Activated CD4-positive, CD25-positive, alpha-beta regulatory T cell (primary cell): ENCODE results near the gene SMAD2.

Experiments used
- DNase-seq, 4 experiments: peaks; one replicate each; lab custom pipeline; 2025; lab: John Stamatoyannopoulos, UW

The SMAD2 gene

DNA sequence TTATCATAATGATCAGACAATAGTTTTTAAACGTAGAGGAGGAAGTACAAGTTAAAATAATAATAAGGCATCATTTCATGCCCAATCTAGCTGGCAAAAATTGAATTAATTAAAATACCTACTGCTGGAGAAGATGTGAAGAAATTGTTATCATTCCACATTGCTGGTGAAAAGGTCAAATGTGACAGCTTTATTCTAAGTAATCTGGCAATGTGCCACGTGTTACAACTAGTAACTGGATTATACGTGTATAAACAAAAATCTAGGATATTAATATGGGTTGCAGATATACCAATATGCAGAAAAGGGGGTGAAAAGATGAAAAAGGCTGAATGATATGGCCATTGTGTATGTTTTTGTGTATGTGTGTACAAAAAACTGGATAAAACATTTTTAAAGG is 32.4 kb downstream of the SMAD2 start:
- no peak for DNase-seq

DNA sequence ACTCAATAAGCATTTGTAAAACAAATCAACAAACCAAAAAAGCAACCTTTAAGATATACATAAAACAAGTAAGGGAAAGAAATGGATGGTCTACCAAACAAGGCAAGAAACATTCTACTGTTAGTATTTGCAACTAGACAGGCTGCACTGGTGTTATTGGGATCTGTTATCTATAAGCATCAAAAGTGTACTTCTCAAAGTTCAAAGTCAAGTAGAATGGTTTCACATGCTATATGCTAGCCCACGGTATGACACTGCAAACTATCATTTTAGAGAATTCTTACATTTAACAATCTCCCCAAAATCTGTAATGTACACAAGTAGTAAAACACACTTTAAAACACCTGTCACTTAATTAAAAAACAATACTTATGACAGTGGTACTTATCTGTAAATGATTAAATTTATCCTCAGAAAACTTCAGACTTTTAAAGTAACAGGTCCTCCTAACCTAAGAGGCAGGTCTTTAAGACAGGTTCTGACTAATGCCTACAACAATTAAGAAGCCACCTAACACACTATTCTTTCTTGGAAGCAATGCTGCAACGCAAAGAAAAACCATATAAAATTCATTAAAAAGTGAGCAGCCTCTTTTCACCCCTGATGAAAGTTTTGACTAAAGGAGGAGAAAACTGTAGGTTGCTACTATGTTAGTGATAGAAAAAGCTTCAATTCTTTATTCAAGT is 34.8 kb downstream of the SMAD2 start:
- DNase-seq, result no peak

DNA sequence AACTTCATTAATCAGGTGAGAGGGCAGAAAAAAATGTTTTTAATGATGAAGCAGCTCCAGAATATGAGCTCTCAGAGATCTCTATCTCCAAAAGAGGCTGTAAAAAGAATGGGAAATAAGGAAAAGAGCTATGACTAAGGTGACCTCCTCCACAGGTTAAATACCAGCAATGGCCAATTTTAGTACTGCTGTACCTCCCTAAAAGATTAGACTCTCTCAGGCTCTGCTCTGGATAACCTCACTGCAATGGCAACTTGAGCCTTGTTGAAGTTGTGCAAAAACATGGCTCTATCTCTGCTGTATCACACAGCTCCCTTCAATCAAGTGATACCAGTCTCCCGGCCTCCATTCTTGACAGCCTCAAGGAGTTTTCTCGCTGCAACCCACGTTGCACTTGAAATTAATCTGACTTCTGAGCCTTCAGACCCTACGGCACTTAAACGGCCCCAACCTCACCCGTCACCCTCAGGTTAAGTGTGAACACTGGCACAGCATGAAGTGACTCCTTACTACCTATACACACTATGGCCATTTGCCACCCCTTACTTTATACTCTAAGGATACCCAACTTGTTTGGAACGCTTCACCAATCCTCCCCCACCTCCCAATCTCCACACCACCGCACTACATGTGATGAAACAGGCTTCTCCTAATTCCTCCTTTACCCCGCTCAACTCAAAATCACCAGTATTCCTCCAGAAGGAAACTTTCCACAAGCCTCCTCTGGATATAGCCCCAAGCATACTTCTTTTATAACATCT is 36.3 kb downstream of the SMAD2 start:
- no peak for DNase-seq

DNA sequence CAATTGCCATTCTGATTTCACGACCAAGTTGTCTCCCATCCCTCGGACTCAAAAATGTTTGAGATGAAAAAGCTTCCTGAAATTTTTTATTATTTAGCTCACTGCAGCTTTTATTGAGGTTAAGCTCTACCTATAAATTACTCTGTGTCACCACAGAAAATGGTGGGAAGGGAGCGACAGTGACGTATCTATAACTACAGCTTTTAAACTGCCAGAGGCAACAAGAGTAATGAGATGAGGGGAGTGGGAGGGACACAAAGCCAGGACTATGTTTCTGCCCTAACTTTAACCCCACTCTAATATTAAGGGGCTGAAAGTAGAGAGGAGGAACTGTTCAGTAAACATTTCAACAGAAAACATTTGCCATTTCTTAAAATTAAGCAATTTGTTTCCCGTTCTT is 37.4 kb downstream of the SMAD2 start:
- DNase-seq, result no peak

DNA sequence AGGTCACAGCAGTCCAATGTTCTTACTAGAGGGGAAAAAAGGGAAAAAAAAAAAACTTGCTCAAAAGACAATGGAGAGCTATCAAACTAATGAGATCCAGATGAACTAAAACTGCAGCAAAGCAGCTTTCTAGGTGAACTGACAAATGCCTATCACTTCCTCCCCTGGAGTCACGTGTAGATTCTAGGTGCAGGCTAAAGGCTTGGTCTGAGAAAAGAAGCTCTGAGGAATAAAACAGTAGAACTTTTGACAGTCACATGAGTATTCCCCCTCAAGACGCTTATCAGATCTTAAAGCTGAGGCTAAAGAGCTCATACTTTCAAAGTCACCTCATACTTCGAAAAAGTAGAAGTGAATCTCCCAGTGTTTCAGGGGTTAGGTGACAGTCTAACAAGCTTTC is 42.3 kb downstream of the SMAD2 start:
- DNase-seq, result no peak

DNA sequence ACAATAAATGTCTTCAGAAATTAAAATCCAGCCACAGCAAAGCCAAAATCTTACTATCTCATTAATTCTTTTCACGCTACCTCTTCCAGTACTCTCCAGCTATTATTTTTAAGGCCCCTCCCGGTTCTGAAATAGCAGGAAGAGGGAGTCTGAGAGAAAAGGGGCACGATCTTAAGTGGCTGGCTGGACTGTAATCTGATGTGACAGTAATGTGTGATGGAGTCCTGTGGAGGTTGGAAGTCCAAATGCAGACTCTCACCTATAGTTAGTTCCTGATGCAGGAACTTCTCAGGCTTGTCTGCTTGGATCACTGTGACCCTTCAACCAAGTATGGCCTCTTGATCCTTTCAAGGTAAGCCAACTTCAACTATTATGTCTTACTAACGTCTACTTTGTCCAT is 43.2 kb downstream of the SMAD2 start:
- no peak for DNase-seq

DNA sequence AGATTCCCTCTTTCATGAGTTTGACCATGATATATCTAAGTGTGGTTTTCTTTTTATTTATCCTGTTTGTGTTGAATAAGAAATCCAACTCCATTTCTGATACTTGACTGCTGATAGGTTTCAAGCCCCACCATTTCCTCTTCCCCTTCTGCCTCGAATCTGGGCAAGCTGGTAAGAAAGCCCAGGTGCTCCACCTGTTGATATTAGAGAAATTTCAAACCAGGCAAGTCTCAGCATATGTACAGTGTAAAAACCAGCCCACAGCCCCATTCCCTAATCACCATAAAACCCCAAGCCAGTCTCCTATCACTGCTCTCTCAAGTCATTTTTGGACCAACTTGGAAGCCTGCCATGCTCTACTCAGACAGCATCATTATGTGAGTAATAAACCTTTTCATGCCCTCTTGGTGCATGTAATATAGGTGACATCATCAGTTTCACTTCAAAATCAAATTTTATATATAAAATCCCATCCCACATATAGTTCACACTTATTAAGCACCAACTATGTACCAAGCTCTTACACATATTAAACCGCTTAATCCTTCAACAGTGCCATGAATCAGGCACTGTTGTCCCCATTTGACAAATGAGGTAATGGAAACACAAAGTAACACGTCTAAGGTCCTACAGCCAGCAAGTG is 46.6 kb downstream of the SMAD2 start:
- no peak for DNase-seq

DNA sequence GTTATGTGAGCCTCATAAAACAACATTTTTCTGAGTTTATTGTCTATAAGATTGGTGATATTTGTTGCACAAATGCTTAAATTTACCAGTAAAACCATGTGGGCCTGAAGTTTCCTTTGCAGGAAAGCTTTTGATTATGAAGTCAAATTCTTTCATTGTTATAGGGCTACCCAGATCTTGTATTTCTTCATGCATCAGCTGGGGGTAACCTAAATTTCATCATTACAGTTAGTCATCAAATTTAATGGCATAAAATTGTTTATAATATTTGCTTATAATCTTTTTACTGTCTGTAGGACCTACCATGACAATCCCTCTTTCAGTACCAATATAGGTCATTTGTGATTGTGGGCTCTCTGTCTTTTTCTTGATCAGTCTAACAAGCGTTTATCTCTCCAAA is 47.8 kb downstream of the SMAD2 start:
- no peak for DNase-seq

DNA sequence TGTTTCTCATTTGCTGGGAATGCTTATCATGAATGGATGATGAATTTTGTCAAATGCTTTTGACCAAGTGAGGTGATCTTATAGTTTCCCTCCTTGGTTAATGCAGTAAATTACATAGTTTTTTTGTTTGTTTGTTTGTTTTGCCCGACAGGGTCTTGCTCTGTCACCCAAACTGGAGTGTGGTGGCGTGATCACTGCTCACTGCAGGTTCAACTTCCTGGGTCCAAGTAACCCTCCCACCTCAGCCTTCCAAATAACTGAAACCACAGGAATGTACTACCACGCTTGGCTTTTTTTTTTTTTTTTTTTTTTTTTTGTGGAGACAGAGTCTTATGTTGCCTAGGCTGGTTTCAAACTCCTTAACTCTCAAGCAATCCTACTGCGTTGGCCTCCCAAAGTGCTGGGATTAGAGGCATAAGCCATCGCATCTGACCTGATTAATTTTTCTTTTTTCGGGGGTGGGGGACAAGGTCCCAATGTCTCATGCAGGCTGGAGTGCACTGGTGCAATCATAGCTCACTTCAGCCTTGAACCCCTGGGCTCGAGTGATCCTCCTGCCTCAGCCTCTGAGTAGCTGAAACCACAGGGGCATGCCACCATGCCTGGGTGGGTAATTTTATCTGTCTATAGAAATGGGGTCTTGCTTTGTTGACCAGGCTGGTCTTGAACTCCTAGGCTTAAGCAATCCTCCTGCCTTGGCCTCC is 48.6 kb downstream of the SMAD2 start:
- no peak for DNase-seq

DNA sequence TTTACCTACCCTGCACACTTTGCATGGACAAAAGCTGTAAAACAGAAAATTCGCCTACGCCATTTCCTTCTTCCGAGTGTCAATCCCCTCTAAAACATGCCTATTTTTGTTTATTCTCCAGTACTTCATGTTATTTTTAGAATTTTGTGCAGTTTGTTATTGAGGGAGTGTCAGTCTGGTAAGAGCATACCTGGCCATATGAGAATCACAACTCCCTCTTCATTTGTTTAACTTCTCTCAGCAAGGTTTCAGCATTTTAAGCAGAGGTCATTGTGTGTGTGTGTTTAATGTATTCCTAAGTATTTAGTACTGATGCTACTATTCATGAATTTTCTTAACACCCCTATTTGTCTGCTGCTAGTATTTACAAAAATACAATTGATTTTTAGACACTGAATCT is 49.4 kb downstream of the SMAD2 start:
- no peak for DNase-seq

DNA sequence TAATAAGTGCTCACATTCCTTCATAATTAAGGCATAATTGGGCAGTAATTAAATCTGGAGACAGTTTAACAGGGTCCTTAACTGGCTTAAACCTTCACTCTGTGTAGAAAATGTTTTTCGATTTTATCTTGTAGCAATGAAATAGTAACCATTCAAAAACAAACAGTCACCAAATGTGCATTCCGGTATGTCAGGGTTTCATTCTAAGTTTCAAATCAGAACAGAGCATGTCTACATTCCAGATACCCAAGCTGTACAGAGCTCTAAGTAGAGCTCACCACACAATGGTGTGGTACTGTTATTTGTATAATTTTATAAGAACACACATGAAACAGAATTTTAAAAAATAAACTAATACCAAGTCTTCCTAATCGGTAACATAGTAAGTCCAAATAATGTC is 52.6 kb downstream of the SMAD2 start:
- no peak for DNase-seq

DNA sequence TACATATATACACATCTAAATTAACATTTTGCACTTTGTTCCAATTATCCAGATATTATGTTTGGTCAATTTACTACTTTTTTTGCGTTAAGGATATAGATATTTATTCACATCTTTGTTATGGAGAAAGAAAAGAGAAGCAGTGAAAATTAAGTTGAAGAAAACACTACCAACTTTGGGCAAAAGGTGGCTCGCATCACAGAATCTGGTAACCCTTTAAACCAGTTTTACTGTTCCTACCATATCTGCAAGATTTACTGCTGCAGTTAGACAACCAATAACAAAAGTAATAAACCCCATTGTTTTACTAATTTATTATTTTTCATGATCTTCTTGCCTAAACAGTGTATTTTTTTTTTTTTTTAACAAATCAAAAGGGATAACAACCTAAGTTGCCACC is 53.6 kb downstream of the SMAD2 start:
- DNase-seq, result no peak

DNA sequence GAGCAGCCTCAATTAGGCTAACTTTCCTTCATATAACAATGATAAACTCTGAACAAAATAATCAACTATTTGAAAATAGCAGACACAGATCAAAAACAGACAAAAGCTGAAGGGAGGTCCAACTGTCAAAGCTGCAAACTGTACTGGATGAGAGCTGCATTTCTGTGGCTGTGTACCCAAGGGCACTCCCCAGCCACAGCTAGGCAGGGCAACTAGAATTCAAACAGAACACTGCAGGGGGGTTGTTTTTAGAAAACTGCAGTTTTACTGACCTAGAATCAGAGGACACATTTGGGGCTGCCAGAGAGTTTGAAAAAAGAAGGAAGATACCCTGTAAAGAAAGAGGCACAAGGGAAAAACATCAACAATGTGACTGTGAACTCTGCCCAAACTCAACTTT is 56.8 kb downstream of the SMAD2 start:
- DNase-seq, result no peak

DNA sequence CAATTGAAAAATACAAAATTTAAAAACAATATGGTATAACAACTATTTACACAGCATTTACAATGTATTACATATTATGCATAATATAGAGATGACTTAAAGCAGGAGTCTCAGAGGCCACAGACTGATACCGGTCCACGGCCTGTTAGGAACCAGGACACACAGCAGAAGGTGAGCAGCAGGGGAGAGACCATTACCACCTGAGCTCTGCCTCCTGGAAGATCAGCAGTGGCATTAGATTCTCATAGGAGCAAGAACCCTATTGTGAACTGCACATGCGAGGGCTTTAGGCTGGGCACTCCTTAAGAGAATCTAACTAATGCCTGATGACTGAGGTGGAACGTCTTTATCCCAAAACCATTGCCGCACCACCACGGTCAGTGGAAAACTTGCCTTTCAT is 58.0 kb downstream of the SMAD2 start:
- DNase-seq, result no peak

DNA sequence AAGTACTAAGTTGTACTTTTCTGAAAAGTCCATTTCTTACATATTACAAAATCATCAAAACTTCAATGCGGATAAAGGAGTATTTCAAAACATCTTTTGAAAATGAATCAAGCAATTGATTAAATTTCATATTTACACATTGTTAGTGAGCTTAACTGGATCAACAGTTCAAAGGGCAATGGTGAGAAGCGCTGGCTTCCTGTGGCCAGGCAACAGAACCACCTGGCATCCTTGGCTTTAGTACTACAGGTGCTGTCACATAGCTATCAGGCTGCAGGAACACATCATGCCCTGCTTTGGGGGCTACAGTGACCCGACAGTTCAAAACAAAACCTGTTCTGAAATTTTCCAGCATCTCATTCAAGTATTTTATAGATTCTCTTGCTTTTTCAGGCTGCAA is 59.2 kb downstream of the SMAD2 start:
- no peak for DNase-seq

DNA sequence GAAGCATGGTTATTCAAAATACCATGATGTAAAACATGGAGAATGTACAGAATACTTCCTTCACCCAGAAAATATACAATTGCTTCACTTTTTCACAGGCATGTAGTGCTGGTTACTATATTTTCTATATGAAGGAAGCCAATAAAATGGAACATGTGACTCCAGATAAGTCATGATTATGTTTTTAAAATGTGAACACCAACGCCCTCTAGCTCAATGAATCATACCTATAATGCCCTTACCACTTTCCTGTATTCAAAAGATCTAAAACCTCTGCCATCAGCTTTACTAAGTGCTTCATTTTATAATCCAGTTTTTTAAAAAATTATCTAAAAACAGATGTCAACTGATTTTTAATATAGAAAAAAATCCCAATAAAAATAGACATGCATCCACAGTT is 59.9 kb downstream of the SMAD2 start:
- DNase-seq, result no peak

DNA sequence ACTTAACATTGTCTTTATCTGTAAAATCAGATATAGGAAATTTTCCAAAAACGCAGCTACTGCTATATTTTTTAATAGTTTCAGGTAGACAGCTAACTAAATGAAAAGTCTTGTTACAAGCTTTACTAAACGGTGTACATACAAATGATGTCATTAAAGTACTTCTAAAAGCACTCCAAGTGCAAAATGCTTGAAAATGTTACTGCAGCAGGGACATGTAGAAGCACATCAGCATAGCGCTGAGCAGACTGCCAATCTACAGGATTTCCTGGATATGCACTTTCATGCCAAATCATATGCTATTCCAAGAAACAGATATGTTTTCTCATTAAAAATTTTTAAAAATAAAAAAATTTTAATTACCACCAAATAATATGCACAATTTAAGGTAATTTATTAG is 61.7 kb downstream of the SMAD2 start:
- DNase-seq, result no peak

DNA sequence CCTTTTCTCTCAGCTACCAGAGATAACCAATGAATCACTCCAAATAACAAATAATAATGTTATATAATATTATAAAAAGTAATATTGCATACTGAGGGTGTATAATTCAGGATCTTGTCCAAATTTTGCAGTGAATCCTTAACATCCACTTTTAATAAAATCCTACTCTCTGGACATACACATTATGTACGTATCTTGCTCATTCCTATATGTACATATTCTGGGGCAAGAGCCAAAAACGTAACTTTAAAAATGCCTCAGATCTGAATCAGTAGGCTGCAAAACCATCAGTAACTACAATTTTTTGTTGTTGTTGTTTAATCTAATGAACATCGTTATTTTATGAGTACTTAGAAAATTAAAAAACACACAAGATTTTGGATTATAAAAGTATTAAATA is 65.3 kb downstream of the SMAD2 start:
- no peak for DNase-seq

DNA sequence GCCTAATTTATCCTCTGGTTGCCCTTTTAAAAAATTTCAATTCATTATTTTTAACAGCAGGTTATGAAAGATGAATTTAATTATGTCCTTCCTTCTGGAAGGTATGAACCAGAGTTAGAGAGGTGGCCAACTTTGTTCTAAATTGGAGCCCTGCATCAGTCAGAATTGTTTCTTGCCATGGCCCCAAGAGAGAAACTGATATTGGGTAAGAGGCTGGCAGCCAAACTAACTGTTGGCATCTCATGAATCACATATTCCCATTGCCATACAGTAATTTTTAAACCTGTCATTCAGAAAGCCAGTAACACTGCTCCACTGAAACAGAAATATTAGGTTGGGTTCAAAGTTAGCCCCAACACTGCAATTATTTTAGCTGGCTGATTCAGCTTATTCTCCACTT is 67.4 kb downstream of the SMAD2 start:
- no peak for DNase-seq

DNA sequence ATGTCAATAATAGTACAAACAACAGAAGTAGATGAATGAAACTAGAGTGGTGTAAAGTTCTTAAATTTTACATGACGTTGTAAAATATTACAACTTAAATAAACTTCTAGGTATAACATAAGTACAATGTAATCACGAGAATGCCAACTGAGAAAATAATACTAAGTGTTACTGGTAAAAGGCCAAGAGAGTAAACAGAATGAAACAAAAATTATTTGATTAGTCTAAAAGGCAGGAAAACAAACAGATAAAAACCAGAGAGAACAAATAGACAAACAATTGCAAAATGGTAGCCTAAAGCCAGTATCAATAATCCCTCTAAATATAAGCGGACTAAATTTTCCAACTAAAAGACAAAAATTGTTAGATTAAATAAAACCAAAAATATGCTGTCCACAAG is 71.9 kb downstream of the SMAD2 start:
- DNase-seq, result no peak

DNA sequence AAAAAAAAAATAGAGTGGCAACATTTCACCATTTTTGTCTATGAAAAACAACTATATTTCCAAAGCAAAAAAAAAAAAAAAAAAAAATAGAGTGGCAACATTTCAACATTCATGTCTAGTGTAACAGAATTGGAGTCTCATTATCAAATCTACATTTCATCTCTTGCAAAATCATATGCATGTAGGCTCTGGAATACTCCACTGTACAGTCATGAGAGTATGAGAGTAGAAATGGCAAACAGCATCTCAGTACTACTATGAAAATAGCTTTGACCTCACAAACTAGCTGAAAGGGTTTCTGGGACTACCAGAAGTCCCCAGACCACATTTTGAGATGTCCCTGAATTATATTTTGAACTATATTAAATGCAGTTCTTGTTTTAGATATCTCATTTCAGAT is 82.8 kb downstream of the SMAD2 start:
- no peak for DNase-seq

DNA sequence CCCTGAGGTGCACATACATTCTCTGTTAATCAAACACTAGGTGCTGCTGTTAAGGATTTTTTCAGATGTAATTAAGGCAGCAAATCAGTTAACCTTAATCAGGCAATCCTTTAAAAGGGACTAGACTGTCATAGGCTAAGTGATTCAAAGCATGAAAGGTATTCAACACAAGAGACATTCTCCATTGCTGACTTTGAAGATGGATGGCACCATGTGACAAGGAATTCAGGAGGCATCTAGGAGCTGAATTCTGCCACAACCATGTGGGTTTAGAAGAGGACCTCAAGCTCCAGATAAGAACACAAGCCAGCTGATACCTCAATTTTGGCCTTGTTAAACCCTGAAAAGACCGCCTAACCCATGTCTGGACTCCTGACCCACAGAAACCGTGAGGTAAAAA is 84.0 kb downstream of the SMAD2 start:
- no peak for DNase-seq
